C4-2B (cell line): ENCODE data around the gene GRIA1.

Experiments
- H3K27ac ChIP-seq: fragments of 450-650 bp; 2 replicates; pipeline ENCODE4 v1.5.1; 2017
- CTCF ChIP-seq: fragments of 450-650 bp; conservative IDR thresholded peaks from 2 replicates; pipeline ENCODE4 v1.5.1; 2017; ENCODE audit warnings: mild to moderate bottlenecking
- ZFX ChIP-seq: fragments of 450-650 bp; IDR thresholded peaks from 2 replicates; pipeline ENCODE4 v1.6.1; 2017

GRIA1 gene

GRCh38 chr5:153544706-153545105, 54.2 kb downstream of the GRIA1 start:
- H3K27ac ChIP-seq: no peak overlapping the region
- TF ChIP-seq CTCF: no peak
- no peak for TF ChIP-seq ZFX

GRCh38 chr5:153546566-153546965, 56.1 kb downstream of the GRIA1 start:
- no peak overlapping the region for H3K27ac ChIP-seq
- no peak for TF ChIP-seq ZFX
- no peak for TF ChIP-seq CTCF

- H3K27ac ChIP-seq: no peak overlapping the region
- TF ChIP-seq ZFX (no peak), CTCF (no peak)
Measured at GRCh38 chr5:153551537-153552079, 61.1 kb downstream of the GRIA1 start.

- no peak for TF ChIP-seq CTCF
- TF ChIP-seq ZFX: no peak
Measured at GRCh38 chr5:153552886-153553285, 62.4 kb downstream of the GRIA1 start.

GRCh38 chr5:153555420-153556114, 65.1 kb downstream of the GRIA1 start:
- no peak for TF ChIP-seq CTCF
- no peak for TF ChIP-seq ZFX
- no peak overlapping the region for H3K27ac ChIP-seq

More at GRCh38 chr5:153552886-153553285, 62.4 kb downstream of the GRIA1 start:
- no peak overlapping the region for H3K27ac ChIP-seq

- TF ChIP-seq CTCF (no peak), ZFX (no peak)
- no peak overlapping the region for H3K27ac ChIP-seq
Measured at GRCh38 chr5:153558957-153559356, 68.5 kb downstream of the GRIA1 start.

GRCh38 chr5:153559926-153560325, 69.5 kb downstream of the GRIA1 start:
- no peak overlapping the region for H3K27ac ChIP-seq
- TF ChIP-seq CTCF: no peak
